Bronchial epithelial cell (primary cell): Measurements from ENCODE around the gene INTS4. TPM values are rescaled to one million over a fixed set of nuclear protein-coding genes. Genes with fewer than 3 reads are reported as not detected.
"Not testable (repeated sequence)": the region's sequence is repeated elsewhere in the genome, so short reads cannot be mapped to it uniquely, and the experiment has no call there.

ENCODE experiments used
- DNase-seq: peaks from one replicate; pipeline ENCODE4 v3.0.0-alpha.2; 2010; ENCODE audit warnings: low read depth
- FAIRE-seq: peaks from 2 replicates; lab custom pipeline; 2011; peaks lifted over from hg19 to GRCh38; lab: Jason Lieb, UNC
- H3K27me3 ChIP-seq: 2 replicates; pipeline ENCODE4 v1.5.1; 2011; ENCODE audit warnings: low read length; ENCODE audit not compliant: control insufficient read depth, insufficient read depth
- H3K36me3 ChIP-seq: 2 replicates; pipeline ENCODE4 v1.5.1; 2011; ENCODE audit warnings: low read length; ENCODE audit not compliant: control insufficient read depth, insufficient read depth
- H3K4me3 ChIP-seq: 2 replicates; pipeline ENCODE4 v1.5.1; 2011; ENCODE audit warnings: mild to moderate bottlenecking, low read depth, low read length, control low read depth
- CTCF ChIP-seq: IDR thresholded peaks from 2 replicates; pipeline ENCODE4 v1.5.1; 2011; ENCODE audit warnings: mild to moderate bottlenecking, moderate library complexity, low read length, control low read depth, inconsistent platforms; ENCODE audit not compliant: insufficient read depth, severe bottlenecking
- total RNA-seq: library from RNA; depleted of rRNA; stranded (reverse); fragments of >200 nt; gene quantifications from 2 replicates; pipeline ENCODE4 v1.2.1, GENCODE V29; 2014

INTS4 gene
- total RNA-seq, 1 donor from 2014 or later = 29.7 TPM

DNA sequence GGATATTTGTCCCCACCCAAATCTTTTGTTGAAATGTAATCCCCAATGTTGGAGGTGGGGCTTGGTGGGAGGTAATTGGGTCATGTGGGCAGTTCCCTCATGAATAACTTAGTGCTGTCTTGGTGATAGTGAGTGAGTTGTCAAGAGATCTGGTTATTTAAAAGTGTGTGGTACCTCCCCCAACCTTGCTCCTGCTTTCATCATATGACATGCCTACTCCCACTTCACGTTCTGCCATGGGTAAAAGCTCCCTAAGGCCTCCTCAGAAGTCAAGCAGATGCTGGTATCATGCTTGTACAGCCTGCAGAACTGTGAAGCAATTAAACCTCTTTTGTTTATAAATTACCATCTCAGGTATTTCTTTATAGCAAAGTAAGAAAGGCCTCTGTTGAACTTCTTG, 143.0 kb downstream of the INTS4 start:
- Histone ChIP-seq H3K4me3 (no peak overlapping the region), H3K36me3 (no peaks in the 10 kb centered on the region), H3K27me3 (no peaks in the 10 kb centered on the region)
- FAIRE-seq = no peak
- DNase-seq = no peak
- TF ChIP-seq CTCF = no peak

DNA sequence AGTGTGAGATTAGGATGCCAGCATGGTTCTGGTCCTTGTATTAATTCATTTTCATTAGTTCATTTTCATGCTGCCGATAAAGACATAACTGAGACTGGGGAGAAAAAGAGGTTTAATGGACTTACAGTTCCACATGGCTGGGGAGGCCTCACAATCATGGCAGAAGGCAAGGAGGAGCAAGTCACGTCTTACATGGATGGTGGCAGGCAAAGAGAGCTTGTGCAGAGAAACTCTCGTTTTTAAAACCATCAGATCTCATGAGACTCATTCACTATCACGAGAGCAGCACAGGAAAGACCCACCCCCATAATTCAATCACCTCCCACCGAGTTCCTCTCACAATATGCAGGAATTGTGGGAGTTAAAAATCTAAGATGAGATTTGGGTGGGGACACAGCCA, 150.8 kb downstream of the INTS4 start:
- not testable (repeated sequence) for H3K36me3 ChIP-seq, H3K4me3 ChIP-seq, DNase-seq, H3K27me3 ChIP-seq, FAIRE-seq

GRCh38 chr11:77842441-77843121, 151.9 kb downstream of the INTS4 start:
- no peaks in the 10 kb centered on the region for H3K27me3 ChIP-seq
- H3K4me3 ChIP-seq = no peak overlapping the region
- H3K36me3 ChIP-seq = peaks cover 1% of the 10 kb centered on the region
- no peak for TF ChIP-seq CTCF
- peak; percentile 28 for DNase-seq
- no peak for FAIRE-seq

GRCh38 chr11:77833302-77833701, 161.2 kb downstream of the INTS4 start:
- no peak for DNase-seq
- Histone ChIP-seq H3K27me3 (no peaks in the 10 kb centered on the region), H3K36me3 (no peaks in the 10 kb centered on the region), H3K4me3 (no peak overlapping the region)
- no peak for FAIRE-seq
- no peak for TF ChIP-seq CTCF

DNA sequence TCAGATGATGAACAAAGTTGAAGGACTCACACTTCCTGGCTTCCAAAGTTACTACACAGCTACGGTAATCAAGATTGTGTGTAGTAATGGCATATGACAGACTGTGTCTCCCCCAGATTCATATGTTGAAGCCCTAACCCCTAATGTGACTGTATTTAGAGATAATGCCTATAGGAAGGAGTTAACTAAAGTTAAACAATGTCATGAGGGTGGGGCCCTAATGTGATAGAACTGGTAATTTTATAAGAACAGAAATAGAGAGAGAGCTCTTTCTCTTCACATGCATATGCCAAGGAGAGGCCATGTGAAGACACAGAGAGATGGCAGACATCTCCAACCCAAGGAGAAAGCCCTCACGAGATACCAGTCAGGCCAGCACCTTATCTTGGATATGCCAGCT, 165.5 kb downstream of the INTS4 start:
- no peaks in the 10 kb centered on the region for H3K36me3 ChIP-seq
- FAIRE-seq (no peak), DNase-seq (no peak)
- no peak overlapping the region for H3K4me3 ChIP-seq
- TF ChIP-seq CTCF = no peak
- no peaks in the 10 kb centered on the region for H3K27me3 ChIP-seq

Other genes starting within 250 kb of the INTS4 start
- gene RSF1, start 173.9 kb downstream of the INTS4 start, total RNA-seq = 14.5 and 33.9 TPM in 2 replicates
- gene AAMDC, start 173.5 kb downstream of the INTS4 start, total RNA-seq = 2.1 and 11.9 TPM in 2 replicates
- 0.77 and 1.3 TPM in 2 replicates for gene KCTD14, start 28.6 kb upstream of the INTS4 start, total RNA-seq
- gene THRSP, start 69.2 kb upstream of the INTS4 start, total RNA-seq = not detected in 2 replicates
- gene NDUFC2, start 85.2 kb upstream of the INTS4 start, total RNA-seq = 62.3 and 64.8 TPM in 2 replicates
- 18.4 and 20.1 TPM in 2 replicates for gene ALG8, start 145.0 kb upstream of the INTS4 start, total RNA-seq
- gene KCTD21, start 194.0 kb upstream of the INTS4 start, total RNA-seq = 3.7 and 5.6 TPM in 2 replicates
- gene USP35, start 194.3 kb upstream of the INTS4 start, total RNA-seq = 3.7 and 5.1 TPM in 2 replicates